HL-60 (cell line): ENCODE measurements around the gene MTCH2.

Experiments
- DNase-seq, 2 experiments: peaks; one replicate each; pipeline ENCODE4 v3.0.0-alpha.2; 2010 to 2020; ENCODE audit warnings: low read depth in 1 of 2, low spot score in 1 of 2
- H3K27ac ChIP-seq: fragments of 250-450 bp; sonication (Bioruptor Pico); replicated peaks from 2 replicates; pipeline ENCODE4 v1.5.1; 2020; ENCODE audit warnings: mild to moderate bottlenecking, moderate library complexity
- H3K27me3 ChIP-seq: fragments of 250-450 bp; sonication (Bioruptor Pico); 2 replicates; pipeline ENCODE4 v1.5.1; 2021; ENCODE audit warnings: mild to moderate bottlenecking, moderate library complexity; ENCODE audit not compliant: insufficient read depth, poor library complexity, severe bottlenecking
- H3K4me3 ChIP-seq: replicated peaks from 2 replicates; pipeline ENCODE4 v1.5.1; 2011; ENCODE audit warnings: mild to moderate bottlenecking, control low read depth, low read length; ENCODE audit not compliant: insufficient read depth
- GABPA ChIP-seq: IDR thresholded peaks from 2 replicates; pipeline ENCODE4 v1.6.1; 2012; ENCODE audit warnings: low read depth
- POLR2AphosphoS5 ChIP-seq: IDR thresholded peaks from 2 replicates; pipeline ENCODE4 v1.6.1; 2012; ENCODE audit warnings: low read depth
- SPI1 ChIP-seq: IDR thresholded peaks from 2 replicates; pipeline ENCODE4 v1.6.1; 2012; ENCODE audit warnings: low read depth, mild to moderate bottlenecking, borderline replicate concordance
- TF ChIP-seq, protein P1 (sequence below): IDR thresholded peaks from one replicate; pipeline ENCODE4 v1.5.1; 2011; ENCODE audit warnings: low read length, control low read depth, inconsistent platforms; ENCODE audit not compliant: insufficient read depth
- TF ChIP-seq, protein P2 (sequence below): IDR thresholded peaks from 2 replicates; pipeline ENCODE4 v1.6.1; 2012; ENCODE audit warnings: low read depth; ENCODE audit not compliant: insufficient replicate concordance

Gene MTCH2

DNA sequence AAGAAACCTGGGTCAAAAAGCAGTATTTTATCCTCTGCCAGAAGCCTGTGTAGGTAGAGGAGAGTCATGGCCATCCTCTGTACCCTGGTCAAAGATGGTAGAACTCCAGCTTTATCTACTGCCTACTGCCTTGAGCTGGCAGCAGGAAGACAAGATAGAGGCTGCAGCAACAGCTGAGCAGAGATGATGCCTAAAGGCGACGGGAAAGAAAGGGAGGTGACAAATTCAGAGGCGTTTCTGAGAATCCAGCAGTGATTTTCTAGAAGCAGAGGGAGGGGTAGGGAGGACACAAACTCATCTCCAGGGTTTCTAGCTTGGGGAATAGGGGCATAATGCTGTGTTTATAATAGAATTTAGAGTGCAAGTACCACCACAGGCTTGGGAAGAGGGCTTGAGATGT is 32.7 kb downstream of the MTCH2 start:
- Histone ChIP-seq H3K27ac (no peak overlapping the region), H3K27me3 (no peaks in the 10 kb centered on the region), H3K4me3 (no peak overlapping the region)
- TF ChIP-seq SPI1 (no peak), POLR2AphosphoS5 (no peak), GABPA (no peak)
- TF ChIP-seq, protein P1, sequence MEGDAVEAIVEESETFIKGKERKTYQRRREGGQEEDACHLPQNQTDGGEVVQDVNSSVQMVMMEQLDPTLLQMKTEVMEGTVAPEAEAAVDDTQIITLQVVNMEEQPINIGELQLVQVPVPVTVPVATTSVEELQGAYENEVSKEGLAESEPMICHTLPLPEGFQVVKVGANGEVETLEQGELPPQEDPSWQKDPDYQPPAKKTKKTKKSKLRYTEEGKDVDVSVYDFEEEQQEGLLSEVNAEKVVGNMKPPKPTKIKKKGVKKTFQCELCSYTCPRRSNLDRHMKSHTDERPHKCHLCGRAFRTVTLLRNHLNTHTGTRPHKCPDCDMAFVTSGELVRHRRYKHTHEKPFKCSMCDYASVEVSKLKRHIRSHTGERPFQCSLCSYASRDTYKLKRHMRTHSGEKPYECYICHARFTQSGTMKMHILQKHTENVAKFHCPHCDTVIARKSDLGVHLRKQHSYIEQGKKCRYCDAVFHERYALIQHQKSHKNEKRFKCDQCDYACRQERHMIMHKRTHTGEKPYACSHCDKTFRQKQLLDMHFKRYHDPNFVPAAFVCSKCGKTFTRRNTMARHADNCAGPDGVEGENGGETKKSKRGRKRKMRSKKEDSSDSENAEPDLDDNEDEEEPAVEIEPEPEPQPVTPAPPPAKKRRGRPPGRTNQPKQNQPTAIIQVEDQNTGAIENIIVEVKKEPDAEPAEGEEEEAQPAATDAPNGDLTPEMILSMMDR: no peak
- TF ChIP-seq, protein P2, sequence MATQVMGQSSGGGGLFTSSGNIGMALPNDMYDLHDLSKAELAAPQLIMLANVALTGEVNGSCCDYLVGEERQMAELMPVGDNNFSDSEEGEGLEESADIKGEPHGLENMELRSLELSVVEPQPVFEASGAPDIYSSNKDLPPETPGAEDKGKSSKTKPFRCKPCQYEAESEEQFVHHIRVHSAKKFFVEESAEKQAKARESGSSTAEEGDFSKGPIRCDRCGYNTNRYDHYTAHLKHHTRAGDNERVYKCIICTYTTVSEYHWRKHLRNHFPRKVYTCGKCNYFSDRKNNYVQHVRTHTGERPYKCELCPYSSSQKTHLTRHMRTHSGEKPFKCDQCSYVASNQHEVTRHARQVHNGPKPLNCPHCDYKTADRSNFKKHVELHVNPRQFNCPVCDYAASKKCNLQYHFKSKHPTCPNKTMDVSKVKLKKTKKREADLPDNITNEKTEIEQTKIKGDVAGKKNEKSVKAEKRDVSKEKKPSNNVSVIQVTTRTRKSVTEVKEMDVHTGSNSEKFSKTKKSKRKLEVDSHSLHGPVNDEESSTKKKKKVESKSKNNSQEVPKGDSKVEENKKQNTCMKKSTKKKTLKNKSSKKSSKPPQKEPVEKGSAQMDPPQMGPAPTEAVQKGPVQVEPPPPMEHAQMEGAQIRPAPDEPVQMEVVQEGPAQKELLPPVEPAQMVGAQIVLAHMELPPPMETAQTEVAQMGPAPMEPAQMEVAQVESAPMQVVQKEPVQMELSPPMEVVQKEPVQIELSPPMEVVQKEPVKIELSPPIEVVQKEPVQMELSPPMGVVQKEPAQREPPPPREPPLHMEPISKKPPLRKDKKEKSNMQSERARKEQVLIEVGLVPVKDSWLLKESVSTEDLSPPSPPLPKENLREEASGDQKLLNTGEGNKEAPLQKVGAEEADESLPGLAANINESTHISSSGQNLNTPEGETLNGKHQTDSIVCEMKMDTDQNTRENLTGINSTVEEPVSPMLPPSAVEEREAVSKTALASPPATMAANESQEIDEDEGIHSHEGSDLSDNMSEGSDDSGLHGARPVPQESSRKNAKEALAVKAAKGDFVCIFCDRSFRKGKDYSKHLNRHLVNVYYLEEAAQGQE: no peak
- DNase-seq: no peak

GRCh38 chr11:47607380-47607779 is 35.0 kb downstream of the MTCH2 start:
- Histone ChIP-seq H3K27me3 (no peaks in the 10 kb centered on the region), H3K4me3 (no peak overlapping the region), H3K27ac (no peak overlapping the region)
- no peak for DNase-seq
- TF ChIP-seq, protein P2: no peak
- TF ChIP-seq POLR2AphosphoS5: no peak
- TF ChIP-seq GABPA: no peak

- no peak overlapping the region for H3K4me3 ChIP-seq
- no peaks in the 10 kb centered on the region for H3K27me3 ChIP-seq
- H3K27ac ChIP-seq: no peak overlapping the region
- no peak for DNase-seq
- TF ChIP-seq POLR2AphosphoS5: no peak
- TF ChIP-seq, protein P1: no peak
- TF ChIP-seq SPI1: no peak
- no peak for TF ChIP-seq GABPA
- TF ChIP-seq, protein P2: no peak
Observed at GRCh38 chr11:47606731-47607130, 35.6 kb downstream of the MTCH2 start.

DNA sequence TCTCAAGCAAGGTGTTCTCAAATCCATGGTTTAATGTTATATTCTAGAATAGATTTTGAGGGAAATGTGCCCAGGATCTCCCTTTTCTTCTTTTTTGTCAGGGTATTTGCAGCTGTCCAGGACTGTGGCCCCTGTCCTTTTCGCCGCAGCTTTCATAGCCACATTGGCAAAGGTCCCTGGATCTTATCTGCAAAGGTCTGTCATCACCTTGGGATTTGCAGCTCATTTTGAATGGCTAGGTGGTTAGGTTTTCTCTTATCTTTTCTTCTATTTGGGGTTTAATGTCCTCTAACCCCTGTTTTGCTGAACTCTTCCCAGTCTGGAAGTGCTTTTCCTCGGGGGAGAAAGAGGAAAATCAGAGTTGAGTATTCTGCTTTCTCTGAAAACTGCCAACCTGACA is 36.4 kb downstream of the MTCH2 start:
- no peaks in the 10 kb centered on the region for H3K27me3 ChIP-seq

More for the DNA sequence above, 36.4 kb downstream of the MTCH2 start:
- no peak overlapping the region for H3K4me3 ChIP-seq
- no peak overlapping the region for H3K27ac ChIP-seq
- DNase-seq: no peak
- TF ChIP-seq, protein P2: no peak
- no peak for TF ChIP-seq SPI1
- TF ChIP-seq GABPA: no peak
- no peak for TF ChIP-seq POLR2AphosphoS5
- TF ChIP-seq, protein P1: no peak
